Mesothelial cell of epicardium (in vitro differentiated cells): ENCODE measurements around the gene SDC1. TPM values are rescaled to one million over a fixed set of nuclear protein-coding genes. Genes with fewer than 3 reads are reported as not detected.
"Not testable (repeated sequence)": the region's sequence is repeated elsewhere in the genome, so short reads cannot be mapped to it uniquely, and the experiment has no call there.

ENCODE experiments used
- DNase-seq, 2 experiments: peaks; one replicate each; pipeline ENCODE4 v3.0.0; 2021; ENCODE audit warnings: low spot score in 2 of 2; ENCODE audit not compliant: unreplicated experiment in 2 of 2
- H3K27ac Mint-ChIP-seq: 2 replicates; pipeline ENCODE4 v1.8.0; 2021; ENCODE audit warnings: mixed read lengths
- H3K27me3 Mint-ChIP-seq: 2 replicates; pipeline ENCODE4 v1.8.0; 2021; ENCODE audit warnings: low read depth, mixed read lengths
- H3K36me3 Mint-ChIP-seq: 2 replicates; pipeline ENCODE4 v1.8.0; 2021; ENCODE audit warnings: mixed read lengths
- H3K4me1 Mint-ChIP-seq: 2 replicates; pipeline ENCODE4 v1.8.0; 2021; ENCODE audit warnings: mixed read lengths
- H3K4me3 Mint-ChIP-seq: 2 replicates; pipeline ENCODE4 v1.8.0; 2021; ENCODE audit warnings: mild to moderate bottlenecking, moderate library complexity, mixed read lengths
- H3K9me3 Mint-ChIP-seq: 2 replicates; pipeline ENCODE4 v1.8.0; 2021; ENCODE audit warnings: mixed read lengths
- total RNA-seq: library from RNA; stranded (reverse); gene quantifications from 3 replicates; pipeline ENCODE4 v1.2.1, GENCODE V29; 2021
- TF ChIP-seq, protein P1 (sequence below): fragments of 200-600 bp; sonication (generic); IDR thresholded peaks from one replicate; pipeline ENCODE4 v1.5.0; 2021; ENCODE audit warnings: antibody characterized with exemption; ENCODE audit not compliant: unreplicated experiment

The SDC1 gene
- total RNA-seq, 1 donor from 2014 or later, result 50.7 TPM

DNA sequence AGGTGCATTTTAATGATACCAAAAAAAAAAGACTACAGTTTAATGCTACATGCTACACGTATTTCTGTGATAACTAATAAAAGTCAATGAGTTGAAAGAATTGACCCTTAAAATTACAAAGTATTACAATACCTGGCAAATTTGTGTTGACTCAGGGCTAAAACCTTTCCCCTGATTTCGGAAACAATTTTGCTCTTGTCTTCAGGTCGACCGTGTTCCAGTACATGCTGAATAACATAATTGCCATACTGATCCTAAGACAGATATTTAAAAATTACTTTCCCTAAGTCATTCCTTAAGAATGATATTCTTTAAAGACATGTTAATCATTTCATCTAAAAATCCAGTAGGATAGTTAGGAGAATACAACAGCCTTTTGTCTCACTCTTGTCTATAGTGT, 29.8 kb upstream of the SDC1 start:
- TF ChIP-seq, protein P1, sequence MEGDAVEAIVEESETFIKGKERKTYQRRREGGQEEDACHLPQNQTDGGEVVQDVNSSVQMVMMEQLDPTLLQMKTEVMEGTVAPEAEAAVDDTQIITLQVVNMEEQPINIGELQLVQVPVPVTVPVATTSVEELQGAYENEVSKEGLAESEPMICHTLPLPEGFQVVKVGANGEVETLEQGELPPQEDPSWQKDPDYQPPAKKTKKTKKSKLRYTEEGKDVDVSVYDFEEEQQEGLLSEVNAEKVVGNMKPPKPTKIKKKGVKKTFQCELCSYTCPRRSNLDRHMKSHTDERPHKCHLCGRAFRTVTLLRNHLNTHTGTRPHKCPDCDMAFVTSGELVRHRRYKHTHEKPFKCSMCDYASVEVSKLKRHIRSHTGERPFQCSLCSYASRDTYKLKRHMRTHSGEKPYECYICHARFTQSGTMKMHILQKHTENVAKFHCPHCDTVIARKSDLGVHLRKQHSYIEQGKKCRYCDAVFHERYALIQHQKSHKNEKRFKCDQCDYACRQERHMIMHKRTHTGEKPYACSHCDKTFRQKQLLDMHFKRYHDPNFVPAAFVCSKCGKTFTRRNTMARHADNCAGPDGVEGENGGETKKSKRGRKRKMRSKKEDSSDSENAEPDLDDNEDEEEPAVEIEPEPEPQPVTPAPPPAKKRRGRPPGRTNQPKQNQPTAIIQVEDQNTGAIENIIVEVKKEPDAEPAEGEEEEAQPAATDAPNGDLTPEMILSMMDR, result no peak
- H3K4me1 Mint-ChIP-seq, result no peaks in the 10 kb centered on the region
- peaks cover 30% of the 10 kb centered on the region for H3K36me3 Mint-ChIP-seq

DNA sequence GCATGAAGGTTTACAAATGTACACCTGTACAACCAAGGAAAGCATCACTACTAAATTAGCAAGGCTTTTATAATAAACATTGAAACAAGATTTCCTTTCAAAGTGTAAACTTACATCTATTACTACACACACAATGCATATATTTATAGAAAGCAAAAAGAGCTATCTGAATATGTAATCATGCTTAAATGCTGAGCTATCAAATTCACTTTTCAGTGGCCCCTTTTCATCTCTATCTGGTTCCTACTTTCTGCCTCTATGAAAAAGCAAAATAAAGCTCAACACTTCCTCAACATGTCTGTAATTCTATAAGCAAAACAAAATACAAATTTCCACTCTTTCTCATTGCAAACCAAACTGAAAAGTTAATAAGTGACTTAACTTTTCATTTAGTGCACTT, 25.5 kb upstream of the SDC1 start:
- H3K36me3 Mint-ChIP-seq, result peaks cover 39% of the 10 kb centered on the region

More for the DNA sequence above, 29.8 kb upstream of the SDC1 start:
- Mint-ChIP-seq H3K27ac (no peak overlapping the region), H3K27me3 (no peaks in the 10 kb centered on the region), H3K4me3 (no peak overlapping the region), H3K9me3 (peaks cover 4% of the 10 kb centered on the region)
- no peak for DNase-seq

GRCh38 chr2:20249170-20249569, 24.2 kb upstream of the SDC1 start:
- Mint-ChIP-seq H3K36me3 (peaks cover 32% of the 10 kb centered on the region), H3K27me3 (no peaks in the 10 kb centered on the region), H3K27ac (peak overlapping the region; percentile 65), H3K4me1 (no peaks in the 10 kb centered on the region), H3K4me3 (no peak overlapping the region), H3K9me3 (no peaks in the 10 kb centered on the region)
- DNase-seq, result no peak
- TF ChIP-seq, protein P1, result no peak

More for the DNA sequence above, 25.5 kb upstream of the SDC1 start:
- no peaks in the 10 kb centered on the region for H3K9me3 Mint-ChIP-seq
- no peaks in the 10 kb centered on the region for H3K4me1 Mint-ChIP-seq
- H3K4me3 Mint-ChIP-seq, result no peak overlapping the region
- no peak overlapping the region for H3K27ac Mint-ChIP-seq
- TF ChIP-seq, protein P1, result no peak
- no peaks in the 10 kb centered on the region for H3K27me3 Mint-ChIP-seq
- DNase-seq, result no peak

DNA sequence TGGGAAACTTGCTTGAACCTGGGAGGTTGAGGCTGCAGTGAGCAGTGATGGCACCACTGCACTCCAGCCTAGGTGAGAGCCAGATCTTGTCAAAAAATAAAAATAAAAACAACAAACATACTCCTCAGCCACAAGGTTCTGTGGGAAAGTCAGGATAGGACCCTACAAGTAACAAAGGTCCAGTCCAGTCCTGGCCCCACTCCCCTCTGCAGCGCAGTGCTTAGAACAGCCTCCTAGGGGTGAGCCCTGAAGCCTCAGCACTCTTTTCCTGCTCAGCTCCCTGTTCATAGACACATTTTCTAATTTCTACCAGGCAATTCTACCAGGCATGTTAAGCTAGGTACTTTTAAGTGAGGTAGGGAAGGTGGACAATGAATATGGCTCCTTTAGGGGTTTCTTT, 22.2 kb upstream of the SDC1 start:
- Mint-ChIP-seq H3K36me3 (peaks cover 30% of the 10 kb centered on the region), H3K9me3 (no peaks in the 10 kb centered on the region), H3K27me3 (no peaks in the 10 kb centered on the region), H3K27ac (peak overlapping the region; percentile 43), H3K4me1 (peaks cover 2% of the 10 kb centered on the region), H3K4me3 (no peak overlapping the region)
- no peak for DNase-seq
- TF ChIP-seq, protein P1, result no peak

GRCh38 chr2:20243637-20244036, 18.7 kb upstream of the SDC1 start:
- H3K4me1 Mint-ChIP-seq, H3K27ac Mint-ChIP-seq: not testable (repeated sequence)

GRCh38 chr2:20242727-20243377, 17.9 kb upstream of the SDC1 start:
- peaks cover 2% of the 10 kb centered on the region for H3K4me1 Mint-ChIP-seq
- H3K9me3 Mint-ChIP-seq, result peaks cover 8% of the 10 kb centered on the region
- no peak overlapping the region for H3K4me3 Mint-ChIP-seq
- no peaks in the 10 kb centered on the region for H3K27me3 Mint-ChIP-seq
- no peak for DNase-seq
- H3K36me3 Mint-ChIP-seq, result peaks cover 9% of the 10 kb centered on the region
- no peak overlapping the region for H3K27ac Mint-ChIP-seq
- TF ChIP-seq, protein P1, result no peak

More at GRCh38 chr2:20243637-20244036, 18.7 kb upstream of the SDC1 start:
- peaks cover 13% of the 10 kb centered on the region for H3K36me3 Mint-ChIP-seq
- not testable (repeated sequence) for H3K4me3 Mint-ChIP-seq, H3K9me3 Mint-ChIP-seq, DNase-seq, H3K27me3 Mint-ChIP-seq
